ENCODE measurements around the gene PDCD4. TPM values are rescaled to one million over a fixed set of nuclear protein-coding genes. Genes with fewer than 3 reads are reported as not detected.

Gene PDCD4
- total RNA-seq, 1 donor from 2014 or later: 10.3 TPM

DNA sequence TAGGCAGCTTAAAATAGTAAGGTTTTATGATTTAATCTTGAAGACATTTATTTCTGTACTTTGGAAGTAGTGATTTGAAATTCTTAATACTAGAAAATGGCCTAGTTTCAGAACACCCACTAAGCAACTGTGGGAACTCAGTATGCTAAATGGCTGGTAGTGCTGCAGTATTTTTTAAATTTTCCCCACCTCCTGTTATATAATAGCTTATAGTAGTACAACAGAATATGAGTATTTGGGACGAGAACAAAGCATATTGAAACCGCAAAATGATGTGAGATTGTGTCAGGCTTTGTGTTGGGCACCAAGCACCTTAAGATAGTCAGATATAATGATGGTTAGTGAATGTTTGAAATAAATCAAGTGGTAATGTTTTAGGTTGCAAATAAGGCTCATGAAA is 55.7 kb downstream of the PDCD4 start:
- Histone ChIP-seq H3K27me3 (no peaks in the 10 kb centered on the region), H3K27ac (no peak overlapping the region), H3K4me1 (peaks cover 0 to 29% of the 10 kb centered on the region in 2 donors), H3K36me3 (no peaks in the 10 kb centered on the region), H3K9me3 (no peaks in the 10 kb centered on the region), H3K4me3 (no peak overlapping the region)
- no peak for DNase-seq (ENCODE audit: low spot score in 2 of 2)
- intact Hi-C loops (cut with DNase I): loop anchor here (10.0 kb wide), 1 partner anchor 77 kb away; no protein-coding TSS in a partner anchor
- TF ChIP-seq, protein P1, sequence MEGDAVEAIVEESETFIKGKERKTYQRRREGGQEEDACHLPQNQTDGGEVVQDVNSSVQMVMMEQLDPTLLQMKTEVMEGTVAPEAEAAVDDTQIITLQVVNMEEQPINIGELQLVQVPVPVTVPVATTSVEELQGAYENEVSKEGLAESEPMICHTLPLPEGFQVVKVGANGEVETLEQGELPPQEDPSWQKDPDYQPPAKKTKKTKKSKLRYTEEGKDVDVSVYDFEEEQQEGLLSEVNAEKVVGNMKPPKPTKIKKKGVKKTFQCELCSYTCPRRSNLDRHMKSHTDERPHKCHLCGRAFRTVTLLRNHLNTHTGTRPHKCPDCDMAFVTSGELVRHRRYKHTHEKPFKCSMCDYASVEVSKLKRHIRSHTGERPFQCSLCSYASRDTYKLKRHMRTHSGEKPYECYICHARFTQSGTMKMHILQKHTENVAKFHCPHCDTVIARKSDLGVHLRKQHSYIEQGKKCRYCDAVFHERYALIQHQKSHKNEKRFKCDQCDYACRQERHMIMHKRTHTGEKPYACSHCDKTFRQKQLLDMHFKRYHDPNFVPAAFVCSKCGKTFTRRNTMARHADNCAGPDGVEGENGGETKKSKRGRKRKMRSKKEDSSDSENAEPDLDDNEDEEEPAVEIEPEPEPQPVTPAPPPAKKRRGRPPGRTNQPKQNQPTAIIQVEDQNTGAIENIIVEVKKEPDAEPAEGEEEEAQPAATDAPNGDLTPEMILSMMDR (IDR thresholded peaks at IDR 0.05): no peak

DNA sequence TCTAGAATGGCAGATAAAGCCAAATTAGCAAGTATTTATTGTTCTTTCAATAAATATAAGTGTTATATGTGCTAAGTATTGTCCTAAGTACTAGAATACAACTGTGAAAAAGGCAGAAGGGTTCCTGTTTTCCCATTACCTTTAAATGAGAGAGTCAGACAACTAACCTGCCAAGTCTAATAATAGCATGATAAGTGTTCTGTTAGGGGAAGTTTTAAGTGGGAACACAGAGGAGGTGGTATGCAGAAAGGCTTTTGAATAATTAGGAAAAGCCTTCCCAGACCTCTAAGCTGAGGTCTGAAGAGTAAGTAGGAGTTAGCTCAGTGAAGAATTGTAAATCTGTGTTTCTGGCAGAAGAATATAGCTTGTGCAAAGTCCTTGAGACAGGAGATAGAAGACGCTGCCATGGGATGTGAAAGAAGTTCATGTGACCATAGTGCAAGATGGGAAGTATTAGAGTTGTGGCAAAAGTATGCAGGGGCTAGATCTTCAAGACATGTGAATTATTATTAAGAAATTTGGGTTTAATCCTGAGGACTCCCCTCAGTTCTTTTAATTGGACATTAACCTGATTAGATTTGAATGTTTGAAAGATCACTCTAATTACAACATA is 60.1 kb downstream of the PDCD4 start:
- H3K4me1 ChIP-seq: peaks cover 0 to 16% of the 10 kb centered on the region in 2 donors
- intact Hi-C loops (cut with DNase I): no loop called here
- no peaks in the 10 kb centered on the region for H3K36me3 ChIP-seq
- TF ChIP-seq, protein P1 (IDR thresholded peaks at IDR 0.05): no peak
- no peaks in the 10 kb centered on the region for H3K9me3 ChIP-seq
- DNase-seq (ENCODE audit: low spot score in 2 of 2): no peak
- no peak overlapping the region for H3K4me3 ChIP-seq
- H3K27ac ChIP-seq: no peak overlapping the region
- H3K27me3 ChIP-seq: no peaks in the 10 kb centered on the region

GRCh38 chr10:110932505-110933180 is 60.9 kb downstream of the PDCD4 start:
- no peaks in the 10 kb centered on the region for H3K9me3 ChIP-seq
- TF ChIP-seq, protein P1 (IDR thresholded peaks at IDR 0.05): no peak
- H3K4me1 ChIP-seq: peaks cover 0 to 14% of the 10 kb centered on the region in 2 donors
- H3K36me3 ChIP-seq: no peaks in the 10 kb centered on the region
- no peak overlapping the region for H3K4me3 ChIP-seq
- H3K27ac ChIP-seq: no peak overlapping the region
- no peaks in the 10 kb centered on the region for H3K27me3 ChIP-seq
- intact Hi-C loops (cut with DNase I): no loop called here
- no peak for DNase-seq (ENCODE audit: low spot score in 2 of 2)

DNA sequence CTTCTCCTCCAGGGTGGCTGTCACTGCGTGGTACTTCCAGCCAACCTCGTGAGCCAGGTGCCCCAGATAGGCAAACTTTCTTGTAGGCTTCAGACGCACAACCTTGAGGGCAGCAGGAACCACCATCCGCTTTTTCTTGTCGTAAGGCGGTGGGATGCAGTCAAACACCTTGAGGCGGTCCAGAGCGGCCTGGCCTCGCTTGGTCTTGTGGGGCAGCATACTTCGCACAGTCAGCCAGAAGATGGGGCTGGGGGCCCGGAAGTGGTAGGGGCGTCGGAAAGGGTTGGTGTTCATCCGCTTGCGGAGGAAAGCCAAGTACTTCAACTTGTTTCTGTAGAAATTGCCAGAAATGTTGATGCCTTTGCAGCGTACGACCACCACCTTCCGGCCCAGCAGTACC is 65.0 kb downstream of the PDCD4 start:
- TF ChIP-seq, protein P1 (IDR thresholded peaks at IDR 0.05): no peak
- Histone ChIP-seq H3K4me1 (peaks cover 0 to 6% of the 10 kb centered on the region in 2 donors), H3K27me3 (no peaks in the 10 kb centered on the region), H3K36me3 (no peaks in the 10 kb centered on the region), H3K9me3 (no peaks in the 10 kb centered on the region), H3K27ac (no peak overlapping the region), H3K4me3 (no peak overlapping the region)
- no peak for DNase-seq (ENCODE audit: low spot score in 2 of 2)
- intact Hi-C loops (cut with DNase I): no loop called here

- TF ChIP-seq, protein P1 (IDR thresholded peaks at IDR 0.05): no peak
- Histone ChIP-seq H3K9me3 (no peaks in the 10 kb centered on the region), H3K36me3 (no peaks in the 10 kb centered on the region), H3K27me3 (no peaks in the 10 kb centered on the region), H3K27ac (no peak overlapping the region), H3K4me3 (no peak overlapping the region), H3K4me1 (no peaks in the 10 kb centered on the region)
- no peak for DNase-seq (ENCODE audit: low spot score in 2 of 2)
- intact Hi-C loops (cut with DNase I): no loop called here
Measured at GRCh38 chr10:110939419-110939818, 67.7 kb downstream of the PDCD4 start.

Data from ascending aorta (tissue), 2 donors.